ENCODE measurements around the gene CDK5R2.

The CDK5R2 gene

DNA sequence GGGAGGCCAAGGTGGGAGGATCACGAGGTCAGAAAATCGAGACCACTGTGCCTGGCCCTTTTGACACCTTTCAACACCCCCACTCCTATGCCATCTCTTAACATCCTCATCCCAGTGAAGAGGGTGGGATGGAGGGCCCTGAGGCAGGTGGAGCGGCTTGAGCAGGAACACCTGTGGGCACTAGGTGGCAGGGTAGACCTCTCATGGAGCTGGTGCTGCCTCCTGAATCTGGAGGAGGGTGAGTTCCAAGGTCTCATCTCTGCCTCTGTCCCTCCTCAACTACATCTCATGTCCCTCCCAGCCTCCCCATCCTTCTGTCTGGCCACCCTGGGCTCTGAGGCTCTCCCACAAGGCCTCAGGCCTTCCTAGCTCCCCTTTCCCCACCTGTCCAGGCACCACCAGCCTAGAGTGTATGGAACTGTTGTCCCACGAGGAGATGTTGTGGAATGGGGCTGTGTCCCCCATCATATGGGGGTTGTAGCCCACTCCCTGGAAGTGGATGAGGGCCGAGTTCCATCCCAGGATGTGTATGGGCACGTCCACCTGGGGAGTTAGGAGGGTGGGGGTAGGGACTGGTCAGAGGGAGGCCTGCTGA lies 50.8 kb downstream of the CDK5R2 start:
- Histone ChIP-seq H3K27me3 (ENCODE audit: insufficient read depth, low read length, poor library complexity) (no peaks in the 10 kb centered on the region), H3K27ac (ENCODE audit: low read length) (no peak overlapping the region), H3K4me3 (ENCODE audit: low read depth in 1 of 2, low read length in 2 of 2) (no peak overlapping the region), H3K9ac (ENCODE audit: low read depth, low read length) (no peak overlapping the region), H2AFZ (ENCODE audit: low read depth, low read length) (no peak overlapping the region), H3K9me3 (ENCODE audit: insufficient read depth, low read length, severe bottlenecking) (no peaks in the 10 kb centered on the region), H3K36me3 (ENCODE audit: insufficient read depth, low read length) (no peaks in the 10 kb centered on the region), H3K4me2 (ENCODE audit: insufficient read depth, low read length) (no peak overlapping the region), H4K20me1 (ENCODE audit: insufficient read depth, low read length) (peaks cover 5% of the 10 kb centered on the region; the same call in 1 of the 2 replicates), H3K4me1 (ENCODE audit: insufficient read depth, low read length) (no peaks in the 10 kb centered on the region), H3K79me2 (ENCODE audit: insufficient read depth, low read length) (no peaks in the 10 kb centered on the region)
- peak; percentile 67; the same call in 2 of the 3 replicates for ATAC-seq (ENCODE audit: insufficient read depth, low read depth)
- TF ChIP-seq, protein P1, sequence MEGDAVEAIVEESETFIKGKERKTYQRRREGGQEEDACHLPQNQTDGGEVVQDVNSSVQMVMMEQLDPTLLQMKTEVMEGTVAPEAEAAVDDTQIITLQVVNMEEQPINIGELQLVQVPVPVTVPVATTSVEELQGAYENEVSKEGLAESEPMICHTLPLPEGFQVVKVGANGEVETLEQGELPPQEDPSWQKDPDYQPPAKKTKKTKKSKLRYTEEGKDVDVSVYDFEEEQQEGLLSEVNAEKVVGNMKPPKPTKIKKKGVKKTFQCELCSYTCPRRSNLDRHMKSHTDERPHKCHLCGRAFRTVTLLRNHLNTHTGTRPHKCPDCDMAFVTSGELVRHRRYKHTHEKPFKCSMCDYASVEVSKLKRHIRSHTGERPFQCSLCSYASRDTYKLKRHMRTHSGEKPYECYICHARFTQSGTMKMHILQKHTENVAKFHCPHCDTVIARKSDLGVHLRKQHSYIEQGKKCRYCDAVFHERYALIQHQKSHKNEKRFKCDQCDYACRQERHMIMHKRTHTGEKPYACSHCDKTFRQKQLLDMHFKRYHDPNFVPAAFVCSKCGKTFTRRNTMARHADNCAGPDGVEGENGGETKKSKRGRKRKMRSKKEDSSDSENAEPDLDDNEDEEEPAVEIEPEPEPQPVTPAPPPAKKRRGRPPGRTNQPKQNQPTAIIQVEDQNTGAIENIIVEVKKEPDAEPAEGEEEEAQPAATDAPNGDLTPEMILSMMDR (IDR thresholded peaks at IDR 0.05; ENCODE audit: borderline replicate concordance, extremely low read depth, low read length, poor library complexity, severe bottlenecking), result peak; percentile 65
- no peak for TF ChIP-seq EZH2 (IDR thresholded peaks at IDR 0.05; ENCODE audit: borderline replicate concordance, low read depth, low read length, severe bottlenecking)
- DNase-seq, result no peak

DNA sequence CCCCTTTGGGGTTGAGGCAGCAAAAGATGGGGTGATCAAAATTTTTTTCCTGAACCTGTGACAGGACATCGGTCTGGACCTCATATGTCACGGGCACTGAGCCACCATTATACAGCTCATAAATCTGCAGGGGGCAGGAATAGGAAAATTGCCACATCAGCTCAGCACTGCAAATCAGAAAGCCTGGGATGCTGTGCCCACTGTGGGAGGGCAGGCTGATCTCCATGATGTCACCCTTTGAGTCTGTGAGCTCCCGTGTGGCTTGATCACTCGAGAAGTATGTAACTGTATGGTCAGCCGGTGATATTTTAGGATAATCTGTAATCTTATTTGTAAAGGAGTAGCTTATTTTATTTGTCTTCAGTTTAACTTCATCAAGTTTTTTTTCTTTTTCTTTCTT lies 51.4 kb downstream of the CDK5R2 start:
- H3K27ac ChIP-seq (ENCODE audit: low read length), result no peak overlapping the region
- H3K36me3 ChIP-seq (ENCODE audit: insufficient read depth, low read length), result no peaks in the 10 kb centered on the region
- H3K4me2 ChIP-seq (ENCODE audit: insufficient read depth, low read length), result no peak overlapping the region
- TF ChIP-seq, protein P1 (IDR thresholded peaks at IDR 0.05; ENCODE audit: borderline replicate concordance, extremely low read depth, low read length, poor library complexity, severe bottlenecking), result no peak
- TF ChIP-seq EZH2 (IDR thresholded peaks at IDR 0.05; ENCODE audit: borderline replicate concordance, low read depth, low read length, severe bottlenecking), result no peak
- H3K9ac ChIP-seq (ENCODE audit: low read depth, low read length), result no peak overlapping the region
- H4K20me1 ChIP-seq (ENCODE audit: insufficient read depth, low read length), result peaks cover 5% of the 10 kb centered on the region; the same call in 1 of the 2 replicates
- no peak overlapping the region for H2AFZ ChIP-seq (ENCODE audit: low read depth, low read length)
- ATAC-seq (ENCODE audit: insufficient read depth, low read depth) (no peak), DNase-seq (no peak)
- no peaks in the 10 kb centered on the region for H3K4me1 ChIP-seq (ENCODE audit: insufficient read depth, low read length)
- no peaks in the 10 kb centered on the region for H3K79me2 ChIP-seq (ENCODE audit: insufficient read depth, low read length)
- H3K9me3 ChIP-seq (ENCODE audit: insufficient read depth, low read length, severe bottlenecking), result no peaks in the 10 kb centered on the region
- no peaks in the 10 kb centered on the region for H3K27me3 ChIP-seq (ENCODE audit: insufficient read depth, low read length, poor library complexity)
- H3K4me3 ChIP-seq (ENCODE audit: low read depth in 1 of 2, low read length in 2 of 2), result no peak overlapping the region
